GM18517 (cell line): ENCODE data around the gene MPG.

Experiments
- ATAC-seq: cut with Tn5 transposase; IDR thresholded peaks from one replicate; pipeline ENCODE4 v1.9.1; 2021; ENCODE audit warnings: mild to moderate bottlenecking, moderate library complexity; ENCODE audit not compliant: unreplicated experiment

Gene MPG

GRCh38 chr16:83060-83603 is 5.1 kb downstream of the MPG start:
- no peak for ATAC-seq

DNA sequence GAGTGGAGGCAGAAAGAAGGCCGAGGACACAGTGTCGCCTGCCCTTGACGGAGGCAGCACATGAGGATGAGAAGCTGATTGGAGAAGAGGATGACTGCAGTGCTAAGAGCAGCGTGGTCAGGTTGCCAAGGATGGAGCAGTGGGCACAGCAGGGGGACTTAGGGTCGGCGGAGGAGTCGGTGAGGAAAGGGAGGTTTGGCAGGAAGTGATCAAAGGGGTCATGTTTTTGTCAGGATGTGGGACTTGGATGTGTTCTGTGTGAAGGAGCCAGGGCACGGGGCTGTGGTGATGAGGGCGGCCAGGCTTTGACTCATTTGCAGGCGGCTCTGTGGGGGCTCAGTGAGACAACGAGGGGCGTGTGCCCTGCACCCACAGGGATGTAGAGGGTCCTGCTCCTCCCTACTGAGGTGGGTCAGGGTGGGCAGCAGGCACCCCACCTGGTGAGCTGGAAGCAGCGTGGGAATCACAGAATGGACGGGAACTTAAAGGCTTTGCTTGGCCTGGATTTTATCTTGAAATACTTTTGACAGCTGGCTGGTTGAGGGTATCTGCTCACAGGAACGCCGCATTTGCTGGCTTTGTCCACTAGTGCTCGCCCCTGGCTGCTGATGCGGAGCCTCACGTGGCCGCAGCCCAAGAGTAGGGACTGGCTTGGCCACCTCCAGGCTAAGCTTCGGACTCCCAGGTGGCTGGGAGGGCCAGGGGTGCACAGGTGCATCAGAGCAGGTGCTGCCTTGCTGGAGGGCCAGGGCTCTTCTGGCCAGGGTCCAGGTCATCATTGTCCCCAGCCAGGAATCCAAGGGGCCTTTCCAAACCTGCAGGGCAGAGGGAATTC is 6.0 kb downstream of the MPG start:
- ATAC-seq, result no peak

DNA sequence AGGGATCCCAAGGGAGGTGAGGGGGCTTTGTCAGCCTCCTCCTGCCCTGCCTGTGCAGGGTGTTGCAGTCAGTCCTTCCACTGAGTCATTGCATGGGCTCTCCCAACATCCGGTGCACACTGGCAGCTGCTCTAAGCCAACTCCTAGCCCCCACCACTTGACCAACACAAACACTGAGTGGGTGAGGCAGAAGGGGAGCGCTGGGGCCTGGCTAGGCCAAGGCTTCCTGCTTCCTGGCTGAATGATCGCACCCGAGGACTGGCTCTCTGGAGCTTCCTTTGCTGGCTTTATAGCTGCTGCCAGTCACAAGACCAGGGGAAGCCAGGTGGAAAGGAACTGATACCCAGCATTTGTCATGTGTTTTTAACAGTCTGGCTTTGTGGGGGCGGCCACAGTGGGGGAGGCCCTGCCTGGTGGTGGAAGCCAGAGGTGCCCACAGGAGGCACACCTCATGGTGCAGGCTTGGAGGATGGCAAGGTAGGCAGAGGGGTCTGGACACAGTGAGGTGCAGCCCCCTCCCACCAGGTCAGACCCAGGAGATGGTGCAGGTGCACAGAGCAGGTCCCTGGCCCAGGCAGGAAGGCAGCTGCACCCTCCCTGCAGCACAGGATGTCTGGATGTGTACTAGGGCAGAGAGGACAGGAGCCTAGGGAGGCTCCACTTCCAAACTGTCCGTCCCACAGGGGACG is 6.8 kb downstream of the MPG start:
- peak; percentile 74 for ATAC-seq

DNA sequence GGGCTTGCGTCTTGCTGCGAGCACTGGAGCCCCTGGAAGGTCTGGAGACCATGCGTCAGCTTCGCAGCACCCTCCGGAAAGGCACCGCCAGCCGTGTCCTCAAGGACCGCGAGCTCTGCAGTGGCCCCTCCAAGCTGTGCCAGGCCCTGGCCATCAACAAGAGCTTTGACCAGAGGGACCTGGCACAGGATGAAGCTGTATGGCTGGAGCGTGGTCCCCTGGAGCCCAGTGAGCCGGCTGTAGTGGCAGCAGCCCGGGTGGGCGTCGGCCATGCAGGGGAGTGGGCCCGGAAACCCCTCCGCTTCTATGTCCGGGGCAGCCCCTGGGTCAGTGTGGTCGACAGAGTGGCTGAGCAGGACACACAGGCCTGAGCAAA is 7.4 kb downstream of the MPG start:
- ATAC-seq, result no peak

DNA sequence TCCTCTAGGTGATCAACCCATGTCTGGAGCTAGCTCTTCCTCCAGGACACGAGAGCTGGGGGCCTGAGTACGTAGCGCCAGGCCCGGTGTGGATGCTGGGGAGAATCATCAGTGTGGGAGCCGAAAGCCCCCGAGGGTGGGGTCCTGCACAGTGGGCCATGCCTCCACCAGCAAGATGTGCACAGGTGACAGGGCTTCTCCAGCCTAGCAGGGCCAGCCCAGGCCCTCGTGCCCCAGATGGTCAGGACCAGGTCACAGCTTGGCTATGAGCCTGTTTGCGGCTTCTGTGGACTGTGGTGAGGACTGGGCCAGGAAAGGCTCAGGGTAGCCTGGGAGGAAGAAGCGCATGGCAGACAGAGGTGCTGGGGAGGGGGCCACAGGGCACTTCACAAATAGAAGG is 7.8 kb downstream of the MPG start:
- no peak for ATAC-seq

DNA sequence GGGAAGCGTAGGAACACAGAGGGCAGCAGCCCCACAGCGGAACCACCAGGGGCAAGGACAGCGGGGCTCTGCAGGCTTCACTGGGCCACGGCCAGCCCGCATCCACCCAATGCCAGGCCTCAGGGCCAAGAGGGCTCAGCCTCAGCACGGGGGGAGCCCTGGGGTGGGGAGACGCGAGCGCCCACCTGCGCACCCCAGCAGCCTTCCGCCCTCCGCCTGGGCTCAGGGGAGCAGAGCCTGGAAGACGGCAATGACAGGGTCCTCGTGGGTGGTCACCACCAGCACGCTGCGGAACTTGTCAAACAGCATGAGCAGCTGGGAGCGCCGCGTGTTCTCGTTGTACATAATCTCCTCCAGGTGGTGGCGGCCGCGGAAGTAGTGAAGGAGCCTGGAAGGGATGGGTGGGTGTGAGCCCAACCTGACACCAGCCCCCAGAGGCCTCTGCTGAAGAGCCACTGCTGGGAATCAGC is 8.5 kb downstream of the MPG start:
- no peak for ATAC-seq

DNA sequence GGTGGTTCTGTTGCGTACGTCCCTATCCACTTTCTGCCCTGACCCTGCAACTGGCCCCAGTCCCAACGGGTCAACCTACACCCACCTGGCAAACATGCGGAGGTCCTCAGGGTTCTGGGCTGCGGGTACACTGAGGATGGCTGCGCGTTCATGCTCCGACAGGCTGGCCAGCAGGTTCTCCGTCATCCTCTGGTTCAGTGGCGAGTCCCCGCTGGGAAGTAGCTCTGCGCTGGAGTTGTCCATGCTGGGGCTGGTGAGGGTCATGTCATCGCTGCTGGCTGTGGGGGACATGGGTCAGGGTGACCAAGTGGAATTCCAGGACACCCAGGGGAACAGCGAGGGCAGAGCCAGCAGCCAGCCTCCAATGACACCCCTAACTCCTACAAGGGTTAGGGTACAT is 10.6 kb downstream of the MPG start:
- no peak for ATAC-seq

DNA sequence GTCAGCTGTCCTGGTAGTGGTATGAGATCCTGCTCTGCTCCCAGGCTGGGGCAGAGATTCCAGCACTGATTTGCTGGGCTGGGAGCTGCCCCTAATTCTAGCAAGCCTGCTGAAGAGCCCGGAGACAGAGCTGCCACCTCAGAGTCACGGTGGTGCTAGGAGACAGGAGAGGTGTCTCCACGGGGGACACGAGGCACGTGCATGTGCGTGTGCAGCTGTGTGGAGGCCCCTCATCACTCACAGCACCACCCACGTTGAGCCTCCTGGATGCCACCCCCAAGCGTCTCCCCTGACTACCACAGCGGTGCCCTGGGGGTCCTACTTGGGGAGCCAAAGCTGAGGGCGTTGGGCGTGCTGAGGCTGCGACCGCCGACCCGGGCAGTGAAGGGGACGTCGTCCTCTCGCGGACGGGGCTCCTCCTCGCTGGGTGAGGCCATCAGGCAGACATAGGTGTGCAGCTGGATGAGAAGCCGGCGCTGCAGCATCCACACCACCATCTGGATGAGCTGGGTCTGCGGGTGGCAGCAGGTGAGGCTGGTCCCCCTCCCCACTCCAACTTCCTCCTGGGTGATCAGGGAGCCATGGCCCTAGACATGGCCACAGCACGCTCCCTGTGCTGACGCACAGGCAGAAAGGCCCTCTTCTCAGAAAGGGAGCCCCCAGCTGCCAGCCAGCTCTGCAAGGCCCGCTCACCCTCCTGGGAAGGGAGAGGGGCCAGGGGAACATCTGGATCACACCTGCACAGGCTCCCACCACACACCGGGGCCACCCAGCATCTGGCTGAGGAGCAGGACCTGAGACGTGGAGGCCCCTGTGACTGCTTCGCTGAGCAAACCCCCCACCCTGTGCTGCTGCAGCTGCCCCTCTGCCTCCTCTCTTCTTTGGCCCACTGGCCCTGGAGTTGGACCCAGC is 11.6 kb downstream of the MPG start:
- no peak for ATAC-seq

- no peak for ATAC-seq
Observed at GRCh38 chr16:91484-91883, 13.5 kb downstream of the MPG start.

DNA sequence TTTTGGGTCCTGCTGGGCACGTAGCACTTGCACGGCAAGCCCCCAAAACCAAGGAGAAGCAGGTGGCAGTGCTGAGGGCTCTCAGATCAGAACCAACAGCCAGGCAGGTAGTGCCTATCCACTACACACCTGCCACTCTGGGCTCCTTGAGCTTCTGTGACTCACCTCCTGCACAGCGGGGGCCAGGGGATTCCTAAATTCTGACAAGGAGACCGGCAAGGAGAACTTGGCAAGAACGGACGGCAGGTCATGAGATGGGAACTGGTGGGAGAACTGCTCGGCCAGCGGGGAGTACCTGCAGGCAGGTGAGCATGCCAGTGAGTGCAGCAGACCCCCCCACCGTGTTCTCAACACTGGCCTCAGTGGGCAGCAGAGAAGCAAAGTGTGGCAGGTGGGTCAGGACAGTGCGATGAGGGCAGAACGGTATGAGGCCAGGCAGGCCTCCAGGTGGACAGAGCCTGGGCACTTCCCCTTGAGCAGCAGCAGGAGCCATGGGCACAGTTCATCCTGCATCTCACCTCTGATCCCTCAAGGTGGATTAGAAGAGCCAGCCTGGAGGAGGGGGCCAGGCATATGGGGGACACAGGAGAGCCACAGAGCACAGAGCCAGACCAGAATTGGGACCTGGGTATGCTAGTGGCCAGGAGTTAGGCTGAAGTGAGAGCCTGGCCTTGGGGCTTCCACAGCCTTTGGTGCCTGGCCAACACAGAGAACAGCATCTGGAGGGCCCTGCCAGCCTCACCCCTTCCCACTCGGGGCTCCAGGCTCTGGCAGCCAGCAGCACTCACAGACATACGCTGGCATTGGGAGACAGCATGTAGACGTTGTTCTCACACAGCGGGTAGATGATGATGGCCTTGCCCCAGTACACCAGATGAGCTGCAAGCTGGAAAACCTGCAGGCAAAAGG is 14.7 kb downstream of the MPG start:
- no peak for ATAC-seq

DNA sequence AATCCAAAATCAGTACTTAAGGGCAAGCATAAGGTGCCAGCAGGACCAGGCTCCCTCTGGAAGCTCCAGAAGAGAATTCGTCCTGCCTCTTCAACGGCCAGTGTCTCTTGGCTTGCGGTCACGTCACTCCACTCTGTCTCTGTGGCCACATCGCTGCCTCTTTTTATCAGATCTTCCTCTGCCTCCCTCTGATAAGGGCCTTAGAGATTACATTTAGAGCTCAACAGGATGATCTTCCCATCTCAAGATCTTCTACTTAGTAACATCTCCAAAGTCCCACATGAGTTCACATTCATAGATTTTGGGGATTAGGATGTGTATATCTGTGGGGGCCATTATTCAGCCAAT is 16.9 kb downstream of the MPG start:
- no peak for ATAC-seq

DNA sequence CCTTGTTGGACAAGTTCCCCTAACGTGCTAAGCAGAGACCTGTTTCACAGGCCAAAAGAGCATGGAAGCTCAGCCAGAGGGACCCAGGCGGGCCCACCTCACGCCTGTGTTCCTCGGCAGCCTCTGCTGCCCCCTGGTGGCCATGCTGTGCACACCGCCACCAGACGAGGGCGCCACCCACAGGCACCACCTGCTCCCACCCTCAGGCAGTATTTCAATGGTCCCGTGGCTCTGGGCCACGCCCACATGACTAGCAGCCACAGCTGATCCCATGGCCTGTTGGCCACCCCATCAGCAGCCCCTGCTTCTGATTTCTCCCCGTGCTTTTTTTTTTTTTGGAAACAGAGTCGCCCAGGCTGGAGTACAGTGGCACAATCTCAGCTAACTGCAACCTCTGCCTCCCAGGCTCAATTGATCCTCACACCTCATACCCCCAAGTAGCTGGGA is 18.9 kb downstream of the MPG start:
- peak; percentile 62 for ATAC-seq

- no peak for ATAC-seq
Observed at GRCh38 chr16:97822-98221, 19.8 kb downstream of the MPG start.

DNA sequence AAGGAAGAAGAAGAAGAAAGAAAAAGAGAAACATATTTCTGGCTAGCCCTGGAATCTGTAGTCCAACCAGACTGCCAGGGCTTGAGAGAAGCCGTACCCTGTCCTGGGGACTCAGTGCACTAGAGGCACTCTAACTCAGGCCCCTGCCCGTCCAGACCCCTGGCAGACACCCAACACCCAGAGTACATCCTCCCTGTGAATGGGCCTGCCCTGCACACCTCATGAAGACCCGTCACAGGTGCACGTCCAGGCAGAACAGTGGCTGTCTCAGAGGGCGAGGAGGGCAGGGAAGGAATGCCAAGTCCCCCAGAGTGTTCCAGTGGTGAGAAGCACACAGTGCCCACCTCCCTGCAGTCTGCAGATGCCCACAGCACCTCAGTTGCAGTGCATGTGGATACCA is 23.0 kb downstream of the MPG start:
- no peak for ATAC-seq

DNA sequence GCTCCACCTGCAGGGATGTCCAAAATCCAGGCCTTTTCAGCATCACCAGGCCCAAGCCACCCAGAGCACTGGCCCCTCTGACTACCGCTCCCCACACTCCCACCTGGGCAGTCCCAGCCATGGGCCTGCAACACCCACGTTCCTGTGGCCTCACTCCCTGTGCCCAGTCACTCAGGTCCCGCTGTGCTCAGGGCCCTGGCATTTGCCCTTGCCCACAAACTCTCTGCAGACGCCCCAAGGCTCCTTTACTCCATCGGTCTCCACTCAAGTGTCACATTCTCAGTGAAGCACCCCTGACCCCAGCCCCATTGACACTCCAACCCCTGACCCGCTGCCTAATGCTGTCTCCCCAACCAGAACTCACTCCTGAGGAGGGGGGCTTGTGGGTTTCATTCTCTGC is 23.6 kb downstream of the MPG start:
- ATAC-seq, result no peak

- ATAC-seq, result no peak
Observed at GRCh38 chr16:102060-102855, 24.2 kb downstream of the MPG start.

DNA sequence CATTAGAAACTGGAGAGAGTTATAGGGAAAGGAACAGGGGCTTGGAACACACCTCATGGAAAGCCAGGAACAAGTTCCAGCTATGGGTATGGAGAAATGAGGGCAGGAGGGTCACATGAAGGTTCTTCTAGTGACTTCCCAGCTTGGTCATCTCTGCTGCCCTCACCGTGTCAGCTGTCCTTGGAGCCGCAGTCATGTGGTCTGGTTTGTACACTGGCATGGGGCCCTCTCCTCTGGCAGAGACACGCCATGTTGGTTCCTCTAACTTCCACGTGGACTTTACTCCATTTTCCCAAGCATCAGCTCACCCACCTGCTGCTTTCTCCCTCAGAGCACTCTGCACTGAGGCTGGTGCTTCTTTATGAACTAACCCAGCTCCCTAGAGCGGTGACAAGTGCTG is 26.3 kb downstream of the MPG start:
- ATAC-seq, result no peak

- ATAC-seq, result no peak
Observed at GRCh38 chr16:104928-105327, 26.9 kb downstream of the MPG start.

DNA sequence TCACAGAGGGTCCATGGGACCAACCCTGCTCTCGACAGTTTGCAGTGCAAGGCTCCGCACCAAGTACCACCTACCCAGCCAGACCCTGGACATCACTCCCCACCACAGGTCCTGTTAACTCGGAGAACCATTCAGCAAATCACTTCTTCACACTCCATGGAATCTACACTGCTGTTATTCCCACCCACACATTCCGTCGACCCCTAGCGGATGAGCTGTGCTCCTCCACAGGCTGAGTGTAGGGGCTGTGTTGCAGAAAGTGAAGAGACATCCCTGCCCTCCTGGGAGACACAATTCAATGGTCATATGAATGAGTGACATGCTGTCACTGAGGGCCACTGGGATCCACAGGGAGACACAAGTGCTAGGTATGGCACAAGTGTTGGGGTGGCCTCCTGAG is 27.5 kb downstream of the MPG start:
- ATAC-seq, result no peak
